GM21360 (cell line): ENCODE measurements around the gene DGKB.

Source experiments
- ATAC-seq: cut with Tn5 transposase; IDR thresholded peaks from one replicate; pipeline ENCODE4 v1.9.1; 2021; ENCODE audit warnings: mild to moderate bottlenecking, moderate library complexity; ENCODE audit not compliant: unreplicated experiment

The DGKB gene

GRCh38 chr7:14600766-14601367, 301.7 kb downstream of the DGKB start:
- ATAC-seq = no peak

- ATAC-seq = no peak
Measured at GRCh38 chr7:14598978-14599377, 303.6 kb downstream of the DGKB start.

DNA sequence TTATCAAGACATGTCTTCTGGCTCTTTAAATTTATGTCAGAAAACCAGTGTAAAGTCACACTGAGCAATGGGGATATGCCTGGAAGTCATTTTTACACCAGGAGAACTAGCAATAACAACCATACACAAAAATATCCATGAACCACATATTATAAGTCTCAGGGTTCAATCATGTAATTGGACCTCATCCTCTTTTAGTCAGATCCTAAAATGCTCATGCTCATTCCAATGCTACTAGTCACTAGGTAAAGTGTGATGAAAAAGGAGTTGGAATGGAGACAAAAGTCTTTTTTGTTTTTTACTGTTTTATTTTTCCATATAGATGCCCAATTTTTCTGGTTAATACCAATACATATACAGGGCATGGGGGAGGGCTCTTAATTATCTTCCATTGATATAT, 306.1 kb downstream of the DGKB start:
- no peak for ATAC-seq

- no peak for ATAC-seq
Measured at GRCh38 chr7:14590206-14590605, 312.3 kb downstream of the DGKB start.

DNA sequence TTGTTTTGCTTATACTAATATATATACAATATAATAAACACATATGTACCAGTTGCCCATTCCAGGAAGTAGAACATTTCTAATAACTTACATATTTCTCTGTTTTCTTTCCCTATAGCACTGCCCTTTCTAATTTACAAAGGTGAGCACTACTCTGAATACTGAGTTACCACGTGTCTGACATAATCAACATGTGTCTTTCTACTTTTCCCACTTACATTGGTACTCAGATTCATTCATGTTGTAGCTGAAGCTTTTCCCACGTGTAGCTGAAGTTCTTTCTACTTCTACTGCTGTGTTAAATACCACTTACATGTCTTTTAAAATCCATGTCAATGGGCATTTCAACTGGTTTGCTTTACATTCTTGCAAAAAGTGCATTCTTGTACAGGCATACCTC, 317.3 kb downstream of the DGKB start:
- ATAC-seq = no peak

GRCh38 chr7:14583518-14583917, 319.0 kb downstream of the DGKB start:
- no peak for ATAC-seq

GRCh38 chr7:14582010-14582409, 320.5 kb downstream of the DGKB start:
- ATAC-seq = no peak

DNA sequence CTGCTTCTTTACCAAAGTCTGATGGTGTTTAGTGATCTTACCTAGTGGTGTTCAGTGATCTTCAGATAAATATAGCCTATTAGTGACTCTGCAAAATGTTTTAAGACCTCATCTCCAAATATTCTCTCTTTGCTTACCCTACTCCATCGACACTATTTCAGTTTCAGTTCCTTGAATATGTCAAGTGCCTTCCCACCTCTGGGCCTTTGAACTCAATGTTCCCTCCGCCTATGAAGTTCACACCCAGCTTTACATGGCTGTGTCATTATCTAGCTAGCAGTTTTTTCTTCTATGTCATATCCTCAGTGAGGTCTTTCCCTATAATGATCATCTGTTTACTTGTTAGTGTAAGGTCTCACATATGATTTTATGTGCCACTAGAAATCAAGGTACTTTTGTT, 322.6 kb downstream of the DGKB start:
- ATAC-seq = no peak

DNA sequence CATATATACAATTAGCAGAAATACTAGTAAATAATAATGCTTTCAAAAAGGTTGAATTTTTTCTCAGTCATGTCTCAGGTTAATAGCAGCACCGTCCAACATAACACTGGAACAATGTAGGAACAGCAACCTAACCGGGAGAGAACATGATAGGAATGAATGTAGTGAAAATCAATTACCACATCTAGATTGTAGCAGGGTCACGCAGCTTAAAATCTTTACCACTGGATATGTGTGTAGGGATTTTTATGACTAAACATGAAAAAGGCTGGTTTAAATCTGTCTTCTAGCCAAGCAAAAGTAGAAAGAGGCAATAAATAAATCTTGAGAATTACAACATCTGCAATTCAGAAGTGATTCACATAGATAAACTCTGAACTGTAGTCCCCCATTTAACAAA, 326.0 kb downstream of the DGKB start:
- no peak for ATAC-seq

DNA sequence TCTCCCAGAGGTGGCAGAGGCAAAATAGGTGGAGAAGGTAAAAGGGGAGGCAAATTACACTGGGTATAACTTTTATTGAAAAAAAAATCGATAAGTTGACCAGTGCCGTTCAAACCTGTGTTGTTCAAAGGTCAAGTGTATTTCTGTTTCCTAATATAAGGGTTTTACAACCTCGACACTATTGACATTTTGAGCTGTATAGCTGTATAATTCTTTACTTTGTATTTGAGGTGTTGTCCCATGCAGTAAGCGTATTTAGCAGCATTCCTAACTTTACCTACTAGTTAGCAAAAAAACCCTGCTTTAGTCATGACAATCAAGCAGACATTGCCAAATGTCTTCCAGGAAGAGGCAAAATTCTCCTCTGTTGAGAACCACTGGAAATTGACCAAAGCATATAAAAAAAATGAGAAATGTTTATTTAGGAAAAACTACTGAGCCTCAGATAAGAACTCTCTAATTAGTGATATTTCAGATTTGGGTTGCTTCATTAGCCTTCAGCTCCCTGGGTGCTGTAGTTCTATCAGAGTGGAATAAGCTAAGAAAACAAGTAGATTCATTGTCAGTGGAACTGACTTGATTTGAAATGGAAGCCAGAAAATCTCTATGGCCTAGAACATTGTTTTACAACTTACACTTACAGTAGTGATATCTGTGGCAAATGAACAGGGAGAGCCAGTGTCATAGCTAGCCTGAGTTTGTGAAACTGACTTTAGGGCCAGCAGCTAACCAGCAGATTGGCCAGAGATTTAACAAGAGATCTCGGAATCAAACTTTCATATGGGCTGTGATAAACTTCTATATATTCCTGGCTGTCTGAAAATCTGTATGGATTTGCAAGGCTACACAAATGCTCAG, 331.6 kb downstream of the DGKB start:
- ATAC-seq = no peak

DNA sequence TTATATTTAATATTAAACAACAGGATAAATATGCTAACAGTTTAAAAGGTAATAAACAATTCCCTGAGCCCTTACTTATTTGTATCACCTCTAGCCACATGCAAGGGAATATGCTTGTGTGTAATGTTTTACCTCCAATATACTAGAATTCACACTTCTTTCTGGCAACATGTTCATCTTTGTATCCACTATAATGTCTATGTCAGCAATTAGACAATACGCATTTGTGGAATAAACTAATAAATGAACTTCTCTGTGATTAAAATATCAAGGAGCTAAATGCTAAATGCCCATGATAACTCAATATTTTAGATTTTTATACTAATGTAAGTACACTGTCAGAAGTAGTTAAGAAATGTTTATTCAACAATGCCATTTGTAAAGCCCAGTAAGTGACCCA, 350.5 kb downstream of the DGKB start:
- ATAC-seq = no peak

GRCh38 chr7:14551310-14551709, 351.2 kb downstream of the DGKB start:
- ATAC-seq = no peak

DNA sequence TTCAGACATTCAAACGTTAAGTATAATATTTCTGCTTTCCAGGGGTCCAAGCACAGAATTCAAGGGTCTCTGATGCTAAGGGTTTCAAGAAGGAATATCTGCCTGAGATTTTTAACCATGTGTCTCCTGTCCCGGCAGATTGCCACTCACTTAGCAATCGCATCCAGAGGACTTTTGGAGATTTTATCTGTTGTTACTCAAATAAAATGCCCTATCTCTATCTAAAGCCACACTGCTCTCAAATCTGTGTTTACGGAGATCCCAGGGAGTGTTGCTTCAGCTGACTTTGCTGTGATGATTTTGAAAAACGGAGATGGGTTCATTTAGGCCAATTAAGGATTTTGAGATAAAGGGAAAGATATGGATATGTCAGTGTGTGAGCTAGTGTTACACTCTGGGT, 359.9 kb downstream of the DGKB start:
- no peak for ATAC-seq

GRCh38 chr7:14521183-14521582, 381.4 kb downstream of the DGKB start:
- ATAC-seq = no peak

GRCh38 chr7:14510268-14510667, 392.3 kb downstream of the DGKB start:
- no peak for ATAC-seq

GRCh38 chr7:14507617-14508016, 394.9 kb downstream of the DGKB start:
- ATAC-seq = no peak

- ATAC-seq = no peak
Measured at GRCh38 chr7:14505906-14506305, 396.6 kb downstream of the DGKB start.

DNA sequence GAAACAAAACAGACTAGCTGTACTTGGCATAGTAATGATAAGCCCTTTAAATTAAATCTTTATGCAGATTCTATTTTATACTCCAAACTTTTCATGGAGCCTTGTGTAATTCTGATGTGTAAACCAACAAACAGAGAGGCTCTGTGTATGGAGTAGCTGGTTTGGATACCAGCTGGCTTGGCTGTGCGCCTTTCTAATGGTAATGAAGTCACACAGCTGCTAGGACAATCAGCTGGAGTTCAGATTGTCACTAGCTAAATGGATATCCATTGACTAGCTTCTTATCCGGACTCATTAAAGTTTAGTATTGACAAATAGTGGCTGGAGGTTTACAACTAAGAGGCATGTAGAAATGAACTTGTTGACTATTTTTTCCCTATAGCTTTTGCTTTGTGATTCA, 398.4 kb downstream of the DGKB start:
- ATAC-seq = no peak

DNA sequence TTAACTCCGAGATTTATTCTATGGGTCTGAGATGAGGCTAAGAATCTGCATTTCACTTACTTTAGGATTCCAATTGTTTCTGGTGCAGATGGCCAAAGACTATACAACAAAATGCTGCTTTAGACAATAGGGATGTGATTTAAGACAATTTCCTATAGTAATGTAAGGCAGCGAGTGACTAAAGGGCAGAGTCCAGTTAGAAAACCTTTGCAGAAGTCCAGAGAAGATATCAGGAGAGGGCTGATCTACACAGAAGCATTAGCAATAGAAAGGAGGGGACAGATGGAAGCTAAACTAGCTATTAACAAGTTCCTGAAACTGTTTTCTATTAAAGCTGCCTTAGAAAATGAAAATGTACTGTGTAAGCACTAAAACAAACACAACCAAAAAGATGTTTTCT, 398.9 kb downstream of the DGKB start:
- ATAC-seq = no peak

GRCh38 chr7:14501436-14501835, 401.1 kb downstream of the DGKB start:
- ATAC-seq = no peak

GRCh38 chr7:14497390-14497789, 405.2 kb downstream of the DGKB start:
- ATAC-seq = no peak

GRCh38 chr7:14495633-14496032, 406.9 kb downstream of the DGKB start:
- no peak for ATAC-seq
